Vagina (tissue), 2 donors: ENCODE measurements around the gene PPP4C.

Experiments
- POLR2A ChIP-seq, 2 donors: fragments of 450-650 bp; IDR thresholded peaks; one replicate each; pipeline ENCODE4 v1.6.1; 2017; ENCODE audit warnings: antibody characterized with exemption in 2 of 2, mild to moderate bottlenecking in 2 of 2, moderate library complexity in 2 of 2
- TF ChIP-seq, protein P1 (sequence below), 3 experiments: fragments of 450-650 bp in 2 of 3; fragments of 200-600 bp in 1 of 3; sonication (generic) in 1 of 3; IDR thresholded peaks; one replicate each; pipeline ENCODE4 v1.5.1; 2017 to 2019; ENCODE audit warnings: antibody characterized with exemption in 3 of 3, mild to moderate bottlenecking in 2 of 3, moderate library complexity in 2 of 3

DNA sequence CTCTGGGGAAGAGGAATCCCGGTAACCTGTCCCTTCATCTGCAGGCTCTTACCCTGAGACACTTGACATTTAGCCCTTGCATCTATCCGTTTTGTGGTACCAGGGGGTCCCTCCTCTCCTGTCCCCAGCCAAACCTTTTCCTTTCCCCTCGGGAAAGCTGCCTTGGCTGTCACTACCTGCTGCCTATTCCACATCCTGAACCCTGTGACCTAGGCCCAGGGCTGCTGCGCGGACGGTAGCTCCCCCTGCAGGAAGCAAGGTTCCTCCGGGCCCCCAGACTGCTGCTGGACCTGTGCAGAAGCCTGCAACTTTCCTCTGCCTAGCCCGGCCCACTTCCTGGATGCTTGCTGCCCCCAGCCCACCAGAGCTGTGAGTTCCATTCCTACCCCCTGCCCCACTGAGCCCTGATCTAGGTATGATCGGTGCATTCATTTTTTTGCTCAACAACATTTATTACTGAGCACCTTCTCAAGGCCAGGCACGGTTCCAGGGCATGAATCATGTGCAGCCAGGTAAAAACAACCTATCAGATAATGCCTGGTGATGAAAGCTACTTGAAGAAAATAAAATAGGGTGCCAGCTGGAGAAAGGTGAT, 20.7 kb upstream of the PPP4C start:
- TF ChIP-seq, protein P1, sequence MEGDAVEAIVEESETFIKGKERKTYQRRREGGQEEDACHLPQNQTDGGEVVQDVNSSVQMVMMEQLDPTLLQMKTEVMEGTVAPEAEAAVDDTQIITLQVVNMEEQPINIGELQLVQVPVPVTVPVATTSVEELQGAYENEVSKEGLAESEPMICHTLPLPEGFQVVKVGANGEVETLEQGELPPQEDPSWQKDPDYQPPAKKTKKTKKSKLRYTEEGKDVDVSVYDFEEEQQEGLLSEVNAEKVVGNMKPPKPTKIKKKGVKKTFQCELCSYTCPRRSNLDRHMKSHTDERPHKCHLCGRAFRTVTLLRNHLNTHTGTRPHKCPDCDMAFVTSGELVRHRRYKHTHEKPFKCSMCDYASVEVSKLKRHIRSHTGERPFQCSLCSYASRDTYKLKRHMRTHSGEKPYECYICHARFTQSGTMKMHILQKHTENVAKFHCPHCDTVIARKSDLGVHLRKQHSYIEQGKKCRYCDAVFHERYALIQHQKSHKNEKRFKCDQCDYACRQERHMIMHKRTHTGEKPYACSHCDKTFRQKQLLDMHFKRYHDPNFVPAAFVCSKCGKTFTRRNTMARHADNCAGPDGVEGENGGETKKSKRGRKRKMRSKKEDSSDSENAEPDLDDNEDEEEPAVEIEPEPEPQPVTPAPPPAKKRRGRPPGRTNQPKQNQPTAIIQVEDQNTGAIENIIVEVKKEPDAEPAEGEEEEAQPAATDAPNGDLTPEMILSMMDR (IDR thresholded peaks at IDR 0.05), result peak in 1 of 3 experiments; percentile 23
- TF ChIP-seq POLR2A (IDR thresholded peaks at IDR 0.05), result no peak
